Stomach smooth muscle (tissue), 2 donors: ENCODE results near the gene TIMM50.
"Not testable (repeated sequence)": the region's sequence is repeated elsewhere in the genome, so short reads cannot be mapped to it uniquely, and the experiment has no call there.

Experiments used
- H3K27ac ChIP-seq: one replicate; pipeline ENCODE4 v1.7.0; 2013; ENCODE audit warnings: mild to moderate bottlenecking, low read length, inconsistent platforms
- H3K27me3 ChIP-seq, 2 donors: one replicate each; pipeline ENCODE4 v1.7.0; 2013; ENCODE audit warnings: low read length in 2 of 2; ENCODE audit not compliant: insufficient read depth in 2 of 2, control insufficient read depth in 1 of 2
- H3K36me3 ChIP-seq, 2 donors: one replicate each; pipeline ENCODE4 v1.7.0; 2013; ENCODE audit warnings: low read length in 2 of 2; ENCODE audit not compliant: control insufficient read depth in 2 of 2, insufficient read depth in 2 of 2
- H3K4me1 ChIP-seq: one replicate; pipeline ENCODE4 v1.7.0; 2013; ENCODE audit warnings: low read length; ENCODE audit not compliant: control insufficient read depth, insufficient read depth
- H3K4me3 ChIP-seq, 2 donors: one replicate each; pipeline ENCODE4 v1.7.0; 2013; ENCODE audit warnings: low read length in 2 of 2
- H3K9ac ChIP-seq, 2 donors: one replicate each; pipeline ENCODE4 v1.7.0; 2013; ENCODE audit warnings: low read length in 2 of 2, mild to moderate bottlenecking in 1 of 2
- H3K9me3 ChIP-seq, 2 donors: one replicate each; pipeline ENCODE4 v1.7.0; 2013; ENCODE audit warnings: low read length in 2 of 2; ENCODE audit not compliant: control insufficient read depth in 2 of 2
- donor health status: healthy.
- donor health status: Pancreatic carcinoma.

TIMM50 gene

GRCh38 chr19:39445196-39446111 is 35.2 kb upstream of the TIMM50 start, which contains the start of gene SUPT5H:
Gene SUPT5H, plus strand, starts transcription at chr19:39445582. Its CDS starts 309 bp downstream, at chr19:39445891.
- peak within 1 kb of the TSS; percentile 94 to 100 for H3K4me3 ChIP-seq
- H3K4me1 ChIP-seq: peaks cover 33% of the 10 kb centered on the region
- peaks cover 0 to 2% of the 10 kb centered on the region in 2 donors for H3K27me3 ChIP-seq
- peak within 1 kb of the TSS; percentile 84 to 100 for H3K9ac ChIP-seq
- H3K9me3 ChIP-seq: no peaks in the 10 kb centered on the region
- H3K27ac ChIP-seq: peak within 1 kb of the TSS; percentile 95
- H3K36me3 ChIP-seq: peaks cover 0 to 7% of the 10 kb centered on the region in 2 donors

- H3K4me3 ChIP-seq: peak overlapping the region; percentile 94 to 100
- peaks cover 0 to 7% of the 10 kb centered on the region in 2 donors for H3K36me3 ChIP-seq
- H3K27ac ChIP-seq: no peak overlapping the region
- H3K9ac ChIP-seq: peak overlapping the region; percentile 84 to 100
- peaks cover 34% of the 10 kb centered on the region for H3K4me1 ChIP-seq
- no peaks in the 10 kb centered on the region for H3K9me3 ChIP-seq
- no peaks in the 10 kb centered on the region for H3K27me3 ChIP-seq
Measured at GRCh38 chr19:39446365-39447084, 34.1 kb upstream of the TIMM50 start.

GRCh38 chr19:39448271-39448670 is 32.4 kb upstream of the TIMM50 start:
- Histone ChIP-seq H3K36me3 (peaks cover 4 to 17% of the 10 kb centered on the region in 2 donors), H3K27me3 (no peaks in the 10 kb centered on the region), H3K9me3 (no peaks in the 10 kb centered on the region), H3K4me3 (no peak overlapping the region), H3K27ac (no peak overlapping the region), H3K4me1 (peaks cover 34% of the 10 kb centered on the region), H3K9ac (peak overlapping the region in 1 of 2 donors; percentile 0)

GRCh38 chr19:39449116-39449797 is 31.4 kb upstream of the TIMM50 start:
- H3K27ac ChIP-seq: no peak overlapping the region
- H3K9me3 ChIP-seq: no peaks in the 10 kb centered on the region
- no peaks in the 10 kb centered on the region for H3K27me3 ChIP-seq
- peaks cover 34% of the 10 kb centered on the region for H3K4me1 ChIP-seq
- H3K4me3 ChIP-seq: no peak overlapping the region
- no peak overlapping the region for H3K9ac ChIP-seq
- peaks cover 6 to 21% of the 10 kb centered on the region in 2 donors for H3K36me3 ChIP-seq

GRCh38 chr19:39451257-39451656 is 29.4 kb upstream of the TIMM50 start:
- not testable (repeated sequence) for H3K9me3 ChIP-seq, H3K27ac ChIP-seq, H3K4me3 ChIP-seq, H3K27me3 ChIP-seq, H3K9ac ChIP-seq
- H3K4me1 ChIP-seq: peaks cover 24% of the 10 kb centered on the region
- peaks cover 6 to 25% of the 10 kb centered on the region in 2 donors for H3K36me3 ChIP-seq

GRCh38 chr19:39463403-39463802 is 17.2 kb upstream of the TIMM50 start:
- peaks cover 60 to 65% of the 10 kb centered on the region in 2 donors for H3K36me3 ChIP-seq
- no peak overlapping the region for H3K9ac ChIP-seq
- no peaks in the 10 kb centered on the region for H3K4me1 ChIP-seq
- H3K27ac ChIP-seq: no peak overlapping the region
- no peaks in the 10 kb centered on the region for H3K9me3 ChIP-seq
- no peaks in the 10 kb centered on the region for H3K27me3 ChIP-seq
- no peak overlapping the region for H3K4me3 ChIP-seq

GRCh38 chr19:39465956-39466747 is 14.5 kb upstream of the TIMM50 start:
- peaks cover 63 to 66% of the 10 kb centered on the region in 2 donors for H3K36me3 ChIP-seq
- H3K9me3 ChIP-seq: no peaks in the 10 kb centered on the region
- H3K27me3 ChIP-seq: no peaks in the 10 kb centered on the region

GRCh38 chr19:39467941-39468340 is 12.7 kb upstream of the TIMM50 start:
- Histone ChIP-seq H3K9me3 (no peaks in the 10 kb centered on the region), H3K36me3 (peaks cover 78 to 79% of the 10 kb centered on the region in 2 donors), H3K27ac (no peak overlapping the region), H3K27me3 (no peaks in the 10 kb centered on the region), H3K4me3 (no peak overlapping the region), H3K4me1 (no peaks in the 10 kb centered on the region), H3K9ac (no peak overlapping the region)

More at GRCh38 chr19:39465956-39466747, 14.5 kb upstream of the TIMM50 start:
- Histone ChIP-seq H3K4me3 (no peak overlapping the region), H3K4me1 (no peaks in the 10 kb centered on the region), H3K27ac (no peak overlapping the region), H3K9ac (no peak overlapping the region)

- Histone ChIP-seq H3K4me3 (no peak overlapping the region), H3K9ac (no peak overlapping the region), H3K27ac (no peak overlapping the region), H3K27me3 (no peaks in the 10 kb centered on the region), H3K9me3 (no peaks in the 10 kb centered on the region), H3K36me3 (peaks cover 85 to 88% of the 10 kb centered on the region in 2 donors), H3K4me1 (no peaks in the 10 kb centered on the region)
Measured at GRCh38 chr19:39469036-39469435, 11.6 kb upstream of the TIMM50 start.

- Histone ChIP-seq H3K4me1 (no peaks in the 10 kb centered on the region), H3K9me3 (no peaks in the 10 kb centered on the region), H3K36me3 (peaks cover 88 to 90% of the 10 kb centered on the region in 2 donors), H3K27me3 (no peaks in the 10 kb centered on the region), H3K9ac (no peak overlapping the region), H3K4me3 (no peak overlapping the region), H3K27ac (no peak overlapping the region)
Measured at GRCh38 chr19:39469567-39469966, 11.1 kb upstream of the TIMM50 start.
